ENCODE measurements around the gene CCR3. TPM values are rescaled to one million over a fixed set of nuclear protein-coding genes. Genes with fewer than 3 reads are reported as not detected.
"Not testable (repeated sequence)": the region's sequence is repeated elsewhere in the genome, so short reads cannot be mapped to it uniquely, and the experiment has no call there.

CCR3 gene
- total RNA-seq, 1 experiment from 2014 or later, result 0.22 TPM

DNA sequence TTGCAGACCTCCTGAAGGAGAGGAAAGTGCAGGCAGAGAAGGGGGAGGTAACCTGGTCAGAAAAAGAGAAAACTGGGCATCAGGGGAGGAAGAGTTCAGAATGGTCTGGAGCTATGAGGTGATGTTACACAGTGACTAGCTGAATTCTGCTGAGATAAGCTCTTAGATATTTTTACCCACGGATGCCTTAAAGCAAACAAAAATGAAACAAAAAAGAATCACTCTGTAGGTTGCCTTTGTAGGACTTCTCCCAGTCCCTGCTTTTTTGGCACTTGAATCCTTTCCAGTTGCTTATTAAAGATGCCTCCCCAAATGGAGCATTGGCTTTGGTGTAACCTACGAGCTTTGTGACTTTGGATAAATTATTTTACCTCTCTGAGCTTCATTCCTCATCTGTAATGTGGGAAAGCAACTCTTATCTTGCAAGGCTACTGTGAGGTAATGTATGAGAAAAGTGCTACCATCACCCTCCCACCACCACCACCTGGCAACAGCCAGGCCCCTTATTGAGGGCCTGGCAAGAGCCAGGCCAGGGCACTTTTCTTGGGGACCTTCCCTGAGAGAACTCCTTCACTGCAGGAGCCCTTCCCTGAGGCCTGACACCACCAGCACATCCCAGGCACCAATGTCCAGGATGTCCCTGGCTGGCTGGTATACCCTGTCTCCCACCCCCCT, 36.8 kb upstream of the CCR3 start:
- no peak overlapping the region for H3K27ac ChIP-seq (ENCODE audit: low read length)
- no peaks in the 10 kb centered on the region for H4K20me1 ChIP-seq (ENCODE audit: low read length)
- BruUV-seq (replicated peaks), result no TSS peak
- ChIA-PET POLR2A (ENCODE audit: unreplicated experiment) (interaction anchor here (0.7 kb wide), 1 partner anchor 167 kb away, joined by 4 read pairs; no protein-coding TSS in a partner anchor), CTCF (interaction anchor here (1.0 kb wide), 1 partner anchor 112 kb away, joined by 3 read pairs; no protein-coding TSS in a partner anchor)
- no peak overlapping the region for H3K9ac ChIP-seq (ENCODE audit: low read length)
- no peak overlapping the region for H3K4me3 ChIP-seq (ENCODE audit: low read length)
- intact Hi-C loops (cut with micrococcal nuclease), result no loop called here
- no peak for DNase-seq
- no peaks in the 10 kb centered on the region for H3K79me2 ChIP-seq (ENCODE audit: low read length)
- H2AFZ ChIP-seq (ENCODE audit: low read length), result no peak overlapping the region
- no peaks in the 10 kb centered on the region for H3K27me3 ChIP-seq (ENCODE audit: low read length)
- ATAC-seq, result no peak
- H3F3A ChIP-seq (ENCODE audit: low read length, unreplicated experiment), result no peaks in the 10 kb centered on the region
- TF ChIP-seq, protein P1, sequence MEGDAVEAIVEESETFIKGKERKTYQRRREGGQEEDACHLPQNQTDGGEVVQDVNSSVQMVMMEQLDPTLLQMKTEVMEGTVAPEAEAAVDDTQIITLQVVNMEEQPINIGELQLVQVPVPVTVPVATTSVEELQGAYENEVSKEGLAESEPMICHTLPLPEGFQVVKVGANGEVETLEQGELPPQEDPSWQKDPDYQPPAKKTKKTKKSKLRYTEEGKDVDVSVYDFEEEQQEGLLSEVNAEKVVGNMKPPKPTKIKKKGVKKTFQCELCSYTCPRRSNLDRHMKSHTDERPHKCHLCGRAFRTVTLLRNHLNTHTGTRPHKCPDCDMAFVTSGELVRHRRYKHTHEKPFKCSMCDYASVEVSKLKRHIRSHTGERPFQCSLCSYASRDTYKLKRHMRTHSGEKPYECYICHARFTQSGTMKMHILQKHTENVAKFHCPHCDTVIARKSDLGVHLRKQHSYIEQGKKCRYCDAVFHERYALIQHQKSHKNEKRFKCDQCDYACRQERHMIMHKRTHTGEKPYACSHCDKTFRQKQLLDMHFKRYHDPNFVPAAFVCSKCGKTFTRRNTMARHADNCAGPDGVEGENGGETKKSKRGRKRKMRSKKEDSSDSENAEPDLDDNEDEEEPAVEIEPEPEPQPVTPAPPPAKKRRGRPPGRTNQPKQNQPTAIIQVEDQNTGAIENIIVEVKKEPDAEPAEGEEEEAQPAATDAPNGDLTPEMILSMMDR (conservative IDR thresholded peaks at IDR 0.05; ENCODE audit: low read depth, low read length), result no peak
- TF ChIP-seq EZH2phosphoT487 (IDR thresholded peaks at IDR 0.05; ENCODE audit: borderline replicate concordance, low read length) (no peak), EZH2 (IDR thresholded peaks at IDR 0.05; ENCODE audit: low read length, unreplicated experiment) (no peak)
- no peaks in the 10 kb centered on the region for H3K9me2 ChIP-seq (replicated peaks; ENCODE audit: low read length)
- H3K36me3 ChIP-seq (ENCODE audit: low read depth, low read length), result no peaks in the 10 kb centered on the region
- no peaks in the 10 kb centered on the region for H3K9me3 ChIP-seq (ENCODE audit: low read length)
- no peak overlapping the region for H3K4me2 ChIP-seq (ENCODE audit: low read length)
- H3K4me1 ChIP-seq (ENCODE audit: insufficient read depth, low read length), result peaks cover 5% of the 10 kb centered on the region; the same call in 1 of the 2 replicates

DNA sequence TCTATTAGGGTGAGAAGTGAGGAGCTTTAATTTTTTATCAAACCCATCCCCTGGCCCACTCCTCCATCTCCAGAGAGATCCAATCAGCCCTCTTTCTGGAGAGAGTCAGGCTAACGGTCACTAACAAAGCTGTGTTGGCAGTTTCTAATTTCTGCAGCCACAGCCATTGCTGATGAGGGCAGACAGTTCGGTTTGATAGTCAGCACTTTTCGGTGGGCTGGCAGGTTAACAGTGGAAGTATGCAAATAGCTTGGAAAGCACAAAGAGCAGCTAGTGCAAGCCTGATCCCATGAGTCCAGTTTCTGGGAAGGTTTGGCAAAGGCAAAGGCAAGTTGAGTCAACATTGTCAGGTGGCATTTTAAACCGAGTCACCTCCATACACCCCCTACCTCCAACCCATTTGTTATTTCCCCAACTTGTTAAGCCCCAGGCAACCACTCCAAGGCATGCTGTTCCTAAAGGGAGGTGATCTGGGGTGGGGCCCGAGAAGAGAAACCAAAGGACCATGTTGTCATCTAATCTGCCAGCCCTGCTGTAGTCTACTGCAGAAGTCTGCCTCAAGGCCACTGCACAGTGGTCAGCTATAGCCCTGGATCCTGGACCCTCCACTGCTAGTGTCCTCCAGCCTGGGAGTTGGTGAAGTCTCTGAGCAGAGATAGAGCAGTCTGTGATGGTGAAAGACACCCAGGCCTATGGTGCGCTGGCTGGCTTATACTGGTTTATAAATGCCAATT, 35.8 kb upstream of the CCR3 start:
- ChIA-PET CTCF (no interaction called here), POLR2A (ENCODE audit: unreplicated experiment) (no interaction called here)
- no peak for TF ChIP-seq EZH2 (IDR thresholded peaks at IDR 0.05; ENCODE audit: low read length, unreplicated experiment)
- TF ChIP-seq, protein P1 (conservative IDR thresholded peaks at IDR 0.05; ENCODE audit: low read depth, low read length), result no peak
- no peak for TF ChIP-seq EZH2phosphoT487 (IDR thresholded peaks at IDR 0.05; ENCODE audit: borderline replicate concordance, low read length)
- Histone ChIP-seq H3K9me2 (replicated peaks; ENCODE audit: low read length) (no peaks in the 10 kb centered on the region), H4K20me1 (ENCODE audit: low read length) (no peaks in the 10 kb centered on the region), H2AFZ (ENCODE audit: low read length) (no peak overlapping the region), H3K9me3 (ENCODE audit: low read length) (no peaks in the 10 kb centered on the region), H3K36me3 (ENCODE audit: low read depth, low read length) (no peaks in the 10 kb centered on the region), H3F3A (ENCODE audit: low read length, unreplicated experiment) (no peaks in the 10 kb centered on the region), H3K4me3 (ENCODE audit: low read length) (no peak overlapping the region), H3K27ac (ENCODE audit: low read length) (no peak overlapping the region), H3K4me2 (ENCODE audit: low read length) (no peak overlapping the region), H3K9ac (ENCODE audit: low read length) (no peak overlapping the region), H3K27me3 (ENCODE audit: low read length) (no peaks in the 10 kb centered on the region), H3K79me2 (ENCODE audit: low read length) (no peaks in the 10 kb centered on the region), H3K4me1 (ENCODE audit: insufficient read depth, low read length) (peaks cover 5% of the 10 kb centered on the region; the same call in 1 of the 2 replicates)
- no TSS peak for BruUV-seq (replicated peaks)
- intact Hi-C loops (cut with micrococcal nuclease), result no loop called here
- DNase-seq (no peak), ATAC-seq (no peak)

DNA sequence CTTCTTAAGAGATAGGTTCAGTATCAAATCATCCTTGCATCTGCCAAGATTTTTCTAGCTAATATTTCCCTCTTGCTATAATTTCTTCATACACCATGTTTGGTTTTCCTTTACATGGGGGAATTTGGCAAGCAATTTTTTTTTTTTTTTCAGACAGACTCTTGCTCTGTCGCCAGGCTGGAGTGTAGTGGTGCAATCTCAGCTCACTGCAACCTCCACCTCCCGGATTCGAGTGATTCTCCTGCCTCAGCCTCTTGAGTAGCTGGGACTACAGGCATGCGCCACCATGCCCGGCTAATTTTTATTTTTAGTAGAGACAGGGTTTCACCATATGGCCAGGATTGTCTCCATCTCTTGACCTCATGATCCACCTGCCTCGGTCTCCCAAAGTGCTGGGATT, 34.7 kb upstream of the CCR3 start:
- DNase-seq; intact Hi-C loops (cut with micrococcal nuclease); H3K9me3 ChIP-seq (ENCODE audit: low read length); H3K27ac ChIP-seq (ENCODE audit: low read length); POLR2A ChIA-PET (ENCODE audit: unreplicated experiment); ATAC-seq; H3K9me2 ChIP-seq (replicated peaks; ENCODE audit: low read length); H4K20me1 ChIP-seq (ENCODE audit: low read length); H3K79me2 ChIP-seq (ENCODE audit: low read length); H3K4me2 ChIP-seq (ENCODE audit: low read length); H3F3A ChIP-seq (ENCODE audit: low read length, unreplicated experiment); H3K27me3 ChIP-seq (ENCODE audit: low read length); BruUV-seq (replicated peaks); H3K4me3 ChIP-seq (ENCODE audit: low read length); H3K36me3 ChIP-seq (ENCODE audit: low read depth, low read length); H2AFZ ChIP-seq (ENCODE audit: low read length); H3K4me1 ChIP-seq (ENCODE audit: insufficient read depth, low read length); H3K9ac ChIP-seq (ENCODE audit: low read length): not testable (repeated sequence)
- CTCF ChIA-PET, result interaction anchor here (0.6 to 1.2 kb wide), 4 partner anchors 9 to 128 kb away, joined by 3 to 5 read pairs (median 3); no protein-coding TSS in a partner anchor
